Endometrium (tissue), 2 donors: ENCODE data around the gene NOP16.

Experiments
- FAIRE-seq: peaks from 2 replicates; lab custom pipeline; 2012; peaks lifted over from hg19 to GRCh38; lab: Jason Lieb, UNC
- donor health status: control.
- donor health status: control.

Gene NOP16

DNA sequence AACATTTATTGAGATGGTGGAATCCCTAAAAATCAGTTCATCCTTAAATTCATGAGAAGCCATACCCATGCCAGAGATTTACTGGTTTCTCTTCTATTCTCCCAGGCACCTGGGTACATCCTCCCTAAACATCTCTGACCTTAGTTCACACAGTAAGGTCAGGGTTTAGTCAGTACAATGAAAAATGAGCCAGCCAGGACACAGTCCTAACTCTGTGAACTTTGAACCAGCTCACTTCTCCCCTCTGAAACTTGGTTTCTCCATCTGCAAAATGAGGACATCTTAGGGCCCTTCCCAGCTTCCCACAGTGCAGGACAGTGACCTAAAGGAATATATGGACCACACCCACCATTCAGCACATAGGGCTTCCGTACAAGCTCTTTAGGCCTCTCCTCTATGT is 1.9 kb downstream of the NOP16 start:
- no peak for FAIRE-seq

DNA sequence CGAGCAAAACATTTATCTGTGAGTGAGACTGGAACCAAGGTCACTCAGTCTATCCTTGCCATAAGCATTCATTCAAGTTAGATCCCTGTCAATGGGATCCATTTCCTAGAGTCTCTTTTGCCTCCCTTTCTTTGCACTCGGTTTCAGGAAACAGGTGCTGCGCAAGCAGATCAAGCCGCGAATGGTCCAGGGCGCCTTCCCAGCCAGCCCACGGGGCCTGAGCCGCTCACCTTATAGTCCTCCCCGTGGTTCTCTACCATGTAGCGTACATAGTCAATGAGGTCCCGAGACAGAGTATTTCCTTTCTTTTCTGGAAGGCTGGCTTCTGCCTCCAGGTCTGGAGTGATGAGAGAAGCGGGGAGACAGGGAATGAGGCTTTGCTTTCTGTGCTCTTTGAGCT is 3.4 kb downstream of the NOP16 start:
- no peak for FAIRE-seq

DNA sequence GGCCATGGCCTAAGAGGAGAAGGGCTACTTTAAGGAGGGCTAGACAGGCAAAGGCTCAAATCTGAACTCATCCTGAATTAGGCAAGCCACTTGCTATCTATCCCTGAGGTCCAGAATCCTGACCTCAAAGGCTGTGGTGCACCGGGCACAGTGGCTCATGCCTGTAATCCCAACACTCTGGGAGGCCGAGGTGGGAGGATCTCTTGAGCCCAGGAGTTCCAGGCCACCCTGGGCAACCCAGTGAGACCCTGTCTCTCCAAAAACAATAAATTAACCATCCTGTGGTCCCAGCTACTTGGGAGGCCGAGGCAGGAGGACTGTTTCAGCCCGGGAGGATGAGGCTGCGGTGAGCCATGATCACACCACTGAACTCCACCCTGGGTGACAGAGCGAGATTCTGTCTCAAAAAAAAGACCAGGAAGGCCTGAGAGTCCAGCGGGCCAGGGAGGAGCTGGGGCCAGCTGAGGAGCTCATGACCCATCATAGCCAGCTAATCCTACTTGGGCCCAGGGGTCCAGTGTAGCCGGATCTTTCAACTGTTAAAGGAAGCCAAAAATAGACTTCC is 4.0 kb downstream of the NOP16 start:
- FAIRE-seq = no peak

DNA sequence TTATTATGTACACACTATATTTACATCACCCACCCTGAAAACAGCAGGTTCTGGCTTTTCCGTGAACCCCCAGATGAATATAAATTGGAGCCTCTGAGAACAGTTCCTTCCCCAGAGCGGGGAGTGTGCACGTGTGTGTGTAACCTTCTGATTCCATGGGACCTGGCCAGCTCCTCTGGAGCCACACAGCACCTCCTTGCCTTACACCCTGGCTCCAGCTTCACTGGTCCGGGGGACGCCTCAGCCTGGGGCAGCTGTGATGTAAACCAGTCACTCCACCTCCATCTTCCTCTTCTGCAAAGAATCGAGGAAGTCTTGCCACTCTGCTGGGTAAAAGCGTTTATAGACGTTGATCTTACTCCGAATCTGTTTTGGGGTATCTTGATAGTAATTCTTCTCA is 4.4 kb downstream of the NOP16 start:
- no peak for FAIRE-seq

DNA sequence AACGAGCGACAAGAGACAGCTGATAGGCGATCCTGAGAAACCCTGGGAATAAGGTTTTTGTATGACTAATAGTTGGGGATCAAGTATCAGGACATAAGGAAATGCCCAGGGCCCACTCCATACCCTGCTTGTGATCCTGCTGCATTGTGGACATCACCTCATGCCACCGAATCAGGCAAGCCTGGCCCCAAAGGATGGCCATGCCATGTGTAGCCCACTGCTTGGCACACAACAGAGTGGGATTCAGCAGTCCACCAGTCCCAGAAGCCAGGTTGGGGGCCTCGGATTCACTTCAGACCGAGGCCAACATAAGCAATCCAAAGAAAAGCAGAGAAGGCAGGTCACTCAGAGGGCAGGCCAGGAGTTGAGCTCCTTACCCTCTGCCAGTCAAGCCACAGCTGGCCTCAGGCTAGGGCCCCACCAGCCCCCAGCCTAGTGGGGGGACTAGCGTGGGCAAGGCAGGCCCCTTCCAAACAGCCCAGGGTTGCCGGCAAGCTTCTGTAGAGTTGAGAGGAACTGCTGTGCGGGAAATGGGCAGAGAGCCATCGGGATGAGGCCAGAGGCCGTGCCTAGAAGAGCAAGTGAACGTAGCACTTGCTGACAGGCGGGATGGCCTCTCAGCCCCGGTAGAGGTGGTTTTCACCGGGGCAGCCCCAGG is 5.0 kb downstream of the NOP16 start:
- no peak for FAIRE-seq

DNA sequence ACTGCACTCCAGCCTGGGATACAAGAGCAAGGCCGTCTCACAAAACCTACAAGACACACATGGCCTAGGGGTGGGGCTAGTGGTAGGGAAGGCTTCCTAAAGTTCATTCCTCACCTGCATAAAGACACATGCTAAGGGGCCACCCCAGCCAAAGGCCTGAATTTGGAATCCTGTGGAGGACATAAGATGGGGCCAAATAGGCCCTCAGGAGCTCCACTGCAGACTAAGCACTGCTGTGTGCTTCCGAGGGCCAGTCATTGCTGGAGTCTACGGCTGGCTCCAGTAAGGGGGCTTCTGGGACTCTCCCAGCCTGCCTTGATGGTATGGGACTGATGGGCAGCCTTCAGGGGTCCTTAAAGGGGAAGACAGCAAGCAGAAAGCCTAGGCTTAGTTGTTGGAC is 5.7 kb downstream of the NOP16 start:
- FAIRE-seq = no peak

DNA sequence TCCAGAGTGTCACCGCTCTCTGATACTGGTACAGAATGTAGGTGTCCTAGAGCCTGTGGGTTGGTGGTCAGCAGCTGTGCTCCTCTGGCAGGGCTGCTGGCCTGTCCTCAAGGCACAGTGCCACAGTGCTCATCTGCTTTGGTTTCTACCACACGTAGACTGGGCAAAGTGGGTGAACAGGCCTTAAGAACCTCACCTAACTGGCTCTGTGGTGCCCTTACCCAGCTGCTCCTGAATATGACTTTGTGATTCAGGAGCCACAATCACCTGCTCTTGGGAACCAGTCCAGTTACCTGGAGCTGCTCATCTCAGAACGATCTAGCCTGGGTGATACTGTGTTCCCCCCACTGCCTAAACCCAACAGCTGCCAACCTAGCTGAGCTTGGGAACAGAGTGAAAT is 6.4 kb downstream of the NOP16 start:
- no peak for FAIRE-seq

DNA sequence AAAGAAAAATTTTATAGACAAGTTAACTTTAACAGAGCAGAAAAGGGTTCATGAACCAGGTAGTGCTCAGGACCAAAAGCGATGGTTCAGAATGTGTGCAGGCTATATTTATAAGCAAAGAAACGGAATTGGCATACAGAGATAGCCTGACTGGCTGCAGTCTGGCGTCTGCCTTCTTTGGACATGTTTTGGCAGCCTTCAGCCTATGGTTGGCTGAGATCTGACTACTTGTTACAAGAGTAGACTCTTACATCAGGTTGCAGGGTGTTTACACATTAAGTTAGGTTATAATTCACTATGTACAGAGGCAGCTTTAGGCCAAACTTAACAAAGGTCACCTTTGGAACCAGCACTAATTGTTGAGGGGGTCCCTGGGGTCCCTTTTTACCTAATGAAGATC is 7.0 kb downstream of the NOP16 start:
- FAIRE-seq = no peak

DNA sequence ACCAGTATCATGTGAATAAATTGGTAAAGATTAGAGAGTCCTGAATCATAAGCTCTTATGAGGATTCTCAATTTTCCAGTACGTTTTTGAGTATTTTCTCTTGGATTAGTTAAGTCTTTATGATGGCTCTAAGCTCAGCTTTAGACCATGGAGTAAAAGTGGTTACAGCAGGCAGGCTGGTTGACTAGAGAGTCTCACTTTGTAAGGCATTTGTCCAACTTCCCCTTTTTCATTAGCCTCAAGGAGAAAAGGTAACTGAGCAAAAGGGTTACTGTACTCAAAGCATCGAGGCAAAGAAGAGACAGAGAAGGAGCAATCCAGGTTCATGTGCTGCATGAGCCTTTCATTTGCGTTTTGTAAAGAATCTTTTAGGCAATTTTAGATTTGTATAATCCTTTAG is 8.5 kb downstream of the NOP16 start:
- FAIRE-seq = no peak

DNA sequence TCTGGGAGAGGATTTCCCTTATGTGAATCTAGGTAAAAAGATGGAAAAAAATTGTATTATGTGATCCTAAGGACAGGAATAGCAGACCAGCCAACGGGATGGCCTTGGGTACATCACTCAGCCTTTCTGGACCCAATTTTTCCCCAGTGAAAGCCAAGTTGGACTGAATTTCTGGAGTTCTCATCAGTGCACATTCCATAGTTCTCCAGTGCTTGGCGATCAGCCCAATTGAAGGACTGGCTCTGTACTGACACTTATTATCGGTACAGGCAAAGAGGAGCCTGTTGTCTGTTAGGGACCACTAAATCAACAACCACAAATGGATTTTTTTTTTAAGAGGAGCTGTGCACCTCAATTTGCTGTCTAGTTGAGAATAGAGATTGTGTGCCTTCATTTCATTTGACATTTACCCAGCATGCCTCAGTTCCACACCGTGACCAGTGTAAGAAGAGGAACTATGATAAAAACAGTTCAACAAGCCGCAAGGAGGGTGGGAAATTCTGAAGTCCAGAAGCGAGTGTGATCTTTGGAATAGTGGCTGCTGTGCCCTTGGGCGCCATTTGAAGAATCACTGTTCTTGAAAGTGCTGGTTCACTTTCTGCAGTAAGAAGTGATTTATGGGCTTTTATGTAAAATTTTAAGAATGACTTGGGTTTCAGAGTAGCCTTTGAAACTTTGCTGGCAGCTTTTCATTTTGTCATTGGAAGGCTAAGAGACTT is 15.1 kb downstream of the NOP16 start:
- no peak for FAIRE-seq

DNA sequence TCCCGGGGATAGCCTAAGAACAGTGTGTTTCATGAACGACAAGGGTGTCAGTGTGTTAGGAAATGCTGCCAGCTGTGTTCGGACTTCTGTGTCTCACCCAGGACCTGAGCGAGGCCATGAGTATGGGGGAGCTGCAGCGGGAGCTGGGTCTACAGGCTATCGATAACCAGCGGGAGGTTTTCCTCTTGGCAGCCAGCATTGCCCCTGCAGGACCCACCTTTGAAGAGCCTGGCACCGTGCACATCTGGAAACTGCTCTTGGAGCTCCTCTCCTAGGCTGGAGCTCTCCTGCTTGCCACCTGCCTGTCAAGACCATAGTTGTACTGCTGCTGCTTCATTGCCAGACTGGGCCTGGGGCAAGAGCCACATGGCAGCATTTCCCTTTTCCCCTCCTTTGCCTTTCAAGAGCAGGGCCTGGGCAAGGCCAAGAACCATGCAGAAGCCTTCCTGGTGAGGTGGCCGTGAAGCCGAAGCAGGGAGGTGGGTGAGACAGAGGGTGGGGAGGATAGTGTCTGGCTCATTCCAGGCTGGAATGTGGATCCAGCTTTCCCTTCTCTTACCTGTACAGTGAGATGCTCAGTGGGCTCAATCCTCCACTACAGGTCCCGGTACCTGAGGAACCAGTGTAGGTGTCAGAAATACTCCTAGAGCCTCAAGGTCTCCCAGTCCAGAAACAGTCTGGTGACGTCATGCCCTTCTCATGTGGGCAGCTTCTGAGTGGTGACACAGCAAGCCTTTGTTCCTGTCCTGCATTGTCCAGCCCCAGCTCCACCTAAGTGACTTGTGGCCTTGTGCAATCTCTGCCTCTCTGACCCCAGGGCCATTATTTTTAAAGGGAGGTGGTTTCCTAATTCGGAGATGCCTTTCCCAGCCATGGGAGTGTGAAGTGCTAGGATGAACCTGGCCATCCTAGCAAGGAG is 16.5 kb downstream of the NOP16 start:
- no peak for FAIRE-seq

DNA sequence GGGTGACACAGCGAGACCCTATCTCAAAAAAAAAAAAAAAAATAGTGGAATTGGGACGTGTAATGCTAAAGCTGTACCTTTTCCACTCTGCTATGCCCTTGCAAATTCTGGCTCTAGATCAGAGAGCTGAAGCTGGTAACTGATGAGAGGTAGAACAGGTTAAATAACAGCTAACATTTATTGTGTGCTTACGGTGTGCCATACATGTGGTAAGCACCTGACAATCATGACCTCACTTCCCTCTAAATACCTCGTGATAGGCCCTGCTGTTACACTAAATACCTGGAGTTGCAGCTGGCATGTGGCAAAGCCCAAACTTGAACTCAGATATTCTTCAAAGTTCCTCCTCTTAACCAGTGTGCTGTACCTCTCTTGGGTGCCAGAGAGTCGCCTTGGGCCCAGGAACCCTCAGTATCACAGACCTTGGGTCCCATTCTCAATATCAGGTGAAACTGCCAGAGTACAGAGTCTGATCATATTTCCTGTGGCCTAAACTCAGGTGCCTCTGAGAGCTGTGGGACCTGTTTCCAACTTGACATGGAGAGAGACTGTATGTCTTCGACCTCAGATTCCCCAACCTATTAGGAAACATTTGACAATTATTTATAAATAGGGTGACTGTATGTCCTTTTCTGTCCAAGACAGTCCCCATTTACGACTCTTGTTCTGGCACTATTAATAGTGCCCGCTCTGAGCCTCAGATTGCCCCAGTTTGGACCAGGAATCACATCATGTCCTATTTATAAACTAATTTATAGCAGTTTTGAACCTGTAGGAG is 18.3 kb downstream of the NOP16 start:
- FAIRE-seq = no peak

DNA sequence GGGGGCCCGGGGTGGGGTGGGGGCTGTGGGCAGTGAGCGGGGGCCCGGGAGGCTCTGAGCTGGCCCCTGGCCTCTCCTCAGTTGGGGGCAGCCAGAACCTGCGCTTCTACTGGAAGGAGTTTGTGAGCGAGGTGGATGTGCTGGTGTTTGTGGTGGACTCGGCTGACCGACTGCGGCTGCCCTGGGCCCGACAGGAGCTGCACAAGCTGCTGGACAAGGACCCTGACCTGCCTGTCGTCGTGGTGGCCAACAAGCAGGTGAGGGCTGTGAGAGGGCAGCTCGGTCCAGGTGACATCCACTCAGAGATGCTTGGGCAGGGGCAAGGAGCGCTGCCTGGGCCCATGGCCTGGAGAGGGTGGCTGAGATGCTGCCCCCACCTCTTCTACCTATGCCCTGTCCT is 19.7 kb downstream of the NOP16 start:
- FAIRE-seq = no peak

DNA sequence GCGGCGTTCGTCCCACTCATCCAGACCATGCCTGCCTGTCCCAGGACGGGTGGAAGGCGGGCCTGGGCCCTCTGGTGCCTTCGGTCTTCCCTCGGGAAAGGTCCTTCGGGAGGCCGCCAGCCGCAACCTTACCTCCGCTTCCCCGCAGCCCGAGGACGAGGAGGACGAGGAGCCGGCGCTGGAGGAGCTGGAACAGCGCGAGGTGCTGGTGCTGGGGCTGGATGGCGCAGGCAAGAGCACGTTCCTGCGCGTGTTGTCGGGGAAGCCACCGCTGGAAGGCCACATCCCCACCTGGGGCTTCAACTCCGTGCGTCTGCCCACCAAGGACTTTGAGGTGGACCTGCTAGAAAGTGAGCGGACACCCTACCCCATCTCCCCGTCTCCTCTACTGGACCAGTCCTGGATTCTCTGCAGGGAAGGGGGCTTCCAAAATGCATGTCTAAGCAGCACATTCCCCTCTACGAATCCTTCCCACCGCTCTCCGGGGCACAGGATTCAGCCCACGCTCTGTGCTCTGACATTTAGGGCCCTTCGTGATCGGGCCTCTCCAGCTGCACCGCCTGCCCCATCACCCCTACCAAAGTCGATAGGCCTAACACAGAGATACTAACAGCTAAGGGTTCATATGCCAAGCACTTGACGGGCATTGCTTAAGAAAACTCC is 22.0 kb downstream of the NOP16 start:
- no peak for FAIRE-seq

DNA sequence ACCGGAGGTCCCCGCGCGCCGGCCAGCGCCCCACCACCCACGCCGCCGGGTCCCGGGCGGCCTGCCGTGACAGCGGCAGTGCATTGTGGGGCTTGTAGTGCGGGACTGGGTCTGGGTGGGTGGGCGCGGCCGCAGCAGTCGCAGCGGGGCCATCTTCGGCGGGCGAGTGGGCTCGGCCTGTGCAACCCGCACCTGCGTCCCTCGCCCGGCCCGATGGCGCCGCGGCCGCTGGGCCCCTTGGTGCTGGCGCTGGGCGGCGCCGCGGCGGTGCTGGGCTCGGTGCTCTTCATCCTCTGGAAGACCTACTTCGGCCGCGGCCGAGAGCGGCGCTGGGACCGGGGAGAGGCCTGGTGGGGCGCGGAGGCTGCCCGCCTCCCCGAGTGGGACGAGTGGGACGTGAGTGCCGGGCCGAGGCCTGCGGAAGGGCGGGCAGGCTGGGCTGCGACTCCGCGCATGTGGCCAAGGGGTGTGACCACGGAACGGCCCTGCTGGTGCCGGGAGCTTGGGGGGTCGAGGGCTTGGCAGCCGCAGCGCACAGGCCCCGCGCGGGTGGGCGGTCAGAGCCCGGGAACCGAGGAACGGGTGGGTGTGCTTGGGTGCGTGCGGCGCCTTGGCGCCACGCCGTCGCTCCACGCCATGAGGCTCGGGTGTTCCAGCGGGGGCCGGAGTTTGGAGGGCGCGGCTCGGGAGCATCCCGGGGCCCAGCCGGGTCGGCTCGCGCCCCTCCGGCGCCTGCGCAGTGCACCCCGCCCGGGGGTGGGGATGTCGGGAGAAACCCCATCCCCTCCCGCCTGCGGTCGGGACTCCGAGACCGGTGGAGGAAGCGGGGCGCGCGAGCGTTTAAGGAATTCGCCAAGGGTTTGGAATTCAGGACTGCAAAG is 22.8 kb downstream of the NOP16 start, which contains the start of gene ARL10:
ARL10 (plus strand) TSS at position 137 of the 881 bp plus-strand sequence; CDS start at position 214, 77 bp downstream.
- FAIRE-seq = no peak

DNA sequence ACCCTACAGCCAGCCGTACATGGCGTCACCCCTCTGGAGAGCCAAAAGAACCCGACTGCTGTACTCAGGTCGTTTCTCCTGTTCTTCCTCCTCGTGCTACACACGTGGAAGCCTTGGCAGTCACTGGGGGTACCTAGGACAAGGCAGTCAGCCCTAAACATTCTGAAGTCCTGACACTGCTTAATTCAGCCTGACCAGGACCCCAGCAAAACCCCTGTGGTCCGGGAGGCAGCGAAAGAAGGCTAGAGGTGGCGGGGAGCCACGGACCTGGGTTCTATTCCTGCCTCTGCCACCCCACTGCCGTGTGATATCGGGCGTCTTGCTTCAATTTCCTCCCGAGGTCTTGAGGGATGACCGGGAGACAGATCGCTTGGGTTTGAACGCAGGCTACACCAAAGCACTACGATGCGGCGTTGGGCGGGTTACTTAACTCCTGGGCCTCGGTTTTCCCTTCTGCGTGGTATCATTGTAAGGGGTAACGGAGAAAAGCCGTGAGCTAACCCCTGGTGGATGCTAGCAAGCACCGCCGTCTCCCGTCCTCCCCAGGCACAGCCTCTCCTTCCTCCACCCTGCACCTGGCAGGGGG is 23.5 kb downstream of the NOP16 start:
- FAIRE-seq = no peak

DNA sequence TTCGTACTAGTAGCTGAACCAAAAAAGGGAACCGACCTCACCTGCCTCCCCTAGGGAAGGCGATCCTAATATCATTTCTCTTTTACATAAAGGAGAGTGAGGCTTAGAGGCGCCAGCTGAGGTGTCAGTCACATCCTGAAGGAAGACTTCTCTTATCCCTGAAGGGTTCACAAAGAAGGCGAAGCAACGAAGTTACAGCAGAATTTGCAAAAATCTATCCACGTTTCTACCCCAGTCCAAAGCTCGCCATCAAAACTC is 26.2 kb downstream of the NOP16 start:
- no peak for FAIRE-seq

DNA sequence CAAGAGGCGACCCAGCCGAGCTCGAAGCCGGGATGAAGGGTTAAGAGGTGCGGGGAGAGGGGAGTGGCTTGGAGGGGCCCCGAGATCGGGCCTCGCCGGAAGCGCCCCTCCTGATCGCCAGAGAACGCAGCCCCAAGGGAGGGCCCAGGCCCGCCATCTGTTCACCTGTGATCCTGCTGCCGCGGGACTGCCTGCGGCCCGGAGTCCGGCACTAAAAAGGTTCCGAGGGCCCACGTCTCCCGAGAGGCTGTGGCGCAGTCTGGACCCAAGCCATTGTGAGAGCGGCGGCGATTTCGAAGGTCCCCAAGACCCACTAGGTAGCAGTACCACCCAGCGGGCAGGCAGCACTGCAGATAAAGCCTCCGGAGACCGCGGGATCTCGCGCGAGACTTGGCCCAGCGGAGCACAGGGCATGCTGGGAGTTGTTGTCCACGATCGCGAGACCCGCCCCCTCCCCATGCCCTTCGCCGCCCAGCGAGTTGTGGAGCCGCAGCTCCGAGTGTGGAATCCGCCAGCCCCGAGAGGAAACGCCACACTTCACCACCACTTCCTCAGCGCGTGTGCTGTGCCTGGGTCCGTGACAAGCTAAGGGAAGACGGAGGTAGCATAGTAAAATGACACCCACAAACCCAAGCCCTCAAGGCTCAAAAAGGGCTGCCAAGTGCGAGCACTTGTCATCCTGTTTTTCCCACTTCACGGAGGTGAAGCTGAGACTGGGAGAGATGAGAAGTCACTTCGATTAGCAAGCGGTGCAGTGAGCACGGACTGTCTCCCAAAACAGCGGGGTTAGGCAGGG is 26.8 kb downstream of the NOP16 start, which contains the start of gene KIAA1191:
KIAA1191 (minus strand) TSS at position 328 of the 796 bp plus-strand sequence. CDS start 2,256 bp downstream, outside the sequence.
- peak; percentile 12 for FAIRE-seq

DNA sequence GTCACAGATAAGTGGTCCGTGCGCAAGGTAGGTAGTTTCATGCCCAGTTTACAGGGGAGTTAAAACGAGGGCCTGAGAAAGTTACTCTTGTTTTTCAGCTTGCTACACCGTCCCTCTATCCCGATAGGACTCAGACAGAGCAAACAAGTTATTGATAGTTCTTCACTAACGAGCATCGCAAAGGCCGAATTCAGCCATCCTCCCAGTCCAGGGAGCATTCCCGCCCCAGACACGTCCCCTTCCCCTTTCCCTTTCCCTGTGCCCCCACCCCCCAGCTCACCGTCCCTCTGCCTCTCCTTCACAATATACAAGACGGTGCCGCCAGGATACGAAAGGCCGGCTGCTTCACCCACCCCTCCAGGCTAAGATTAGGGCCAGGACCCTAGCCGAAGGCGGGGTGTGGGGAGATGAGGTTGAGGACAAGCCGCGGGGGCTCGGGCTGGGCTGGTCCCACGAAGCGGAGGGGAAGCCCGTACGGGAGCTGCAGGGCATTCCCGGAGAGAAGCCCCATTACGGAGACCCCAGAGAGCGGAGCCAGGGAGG is 27.4 kb downstream of the NOP16 start:
- FAIRE-seq = no peak
